GM12872 (cell line): Measurements from ENCODE around the gene FBXW12.
"Not testable (repeated sequence)": the region's sequence is repeated elsewhere in the genome, so short reads cannot be mapped to it uniquely, and the experiment has no call there.

Source experiments
- TF ChIP-seq, protein P1 (sequence below): IDR thresholded peaks from 3 replicates; pipeline ENCODE4 v1.5.1; 2011; ENCODE audit warnings: low read depth, mild to moderate bottlenecking, low read length, moderate library complexity; ENCODE audit not compliant: insufficient read depth

FBXW12 gene, protein sequence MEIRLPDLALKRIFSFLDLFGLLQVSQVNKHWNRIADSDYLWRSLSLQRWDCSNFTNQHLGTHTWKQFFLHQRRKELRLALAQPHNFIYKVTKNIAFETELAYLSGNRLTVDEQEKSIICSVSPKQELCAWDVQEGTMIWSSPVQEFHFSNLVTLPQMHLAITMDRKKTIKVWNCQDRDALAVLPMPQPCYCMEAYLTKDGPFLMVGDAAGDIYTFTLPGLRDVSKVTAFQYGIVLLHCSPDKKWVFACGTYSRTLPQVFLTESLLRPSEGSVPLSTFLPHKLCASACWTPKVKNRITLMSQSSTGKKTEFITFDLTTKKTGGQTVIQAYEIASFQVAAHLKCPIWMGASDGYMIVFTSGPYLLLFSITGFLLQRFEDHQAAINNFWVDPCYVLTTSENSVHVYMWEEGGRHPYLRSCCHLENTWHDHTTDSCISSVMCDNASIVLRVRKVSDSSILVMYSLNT

GRCh38 chr3:48371651-48372376, at the start of gene FBXW12:
Gene FBXW12, plus strand, starts transcription at chr3:48372219. Its CDS starts 549 bp downstream, at chr3:48372768.
- TF ChIP-seq, protein P1, sequence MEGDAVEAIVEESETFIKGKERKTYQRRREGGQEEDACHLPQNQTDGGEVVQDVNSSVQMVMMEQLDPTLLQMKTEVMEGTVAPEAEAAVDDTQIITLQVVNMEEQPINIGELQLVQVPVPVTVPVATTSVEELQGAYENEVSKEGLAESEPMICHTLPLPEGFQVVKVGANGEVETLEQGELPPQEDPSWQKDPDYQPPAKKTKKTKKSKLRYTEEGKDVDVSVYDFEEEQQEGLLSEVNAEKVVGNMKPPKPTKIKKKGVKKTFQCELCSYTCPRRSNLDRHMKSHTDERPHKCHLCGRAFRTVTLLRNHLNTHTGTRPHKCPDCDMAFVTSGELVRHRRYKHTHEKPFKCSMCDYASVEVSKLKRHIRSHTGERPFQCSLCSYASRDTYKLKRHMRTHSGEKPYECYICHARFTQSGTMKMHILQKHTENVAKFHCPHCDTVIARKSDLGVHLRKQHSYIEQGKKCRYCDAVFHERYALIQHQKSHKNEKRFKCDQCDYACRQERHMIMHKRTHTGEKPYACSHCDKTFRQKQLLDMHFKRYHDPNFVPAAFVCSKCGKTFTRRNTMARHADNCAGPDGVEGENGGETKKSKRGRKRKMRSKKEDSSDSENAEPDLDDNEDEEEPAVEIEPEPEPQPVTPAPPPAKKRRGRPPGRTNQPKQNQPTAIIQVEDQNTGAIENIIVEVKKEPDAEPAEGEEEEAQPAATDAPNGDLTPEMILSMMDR, result no peak

DNA sequence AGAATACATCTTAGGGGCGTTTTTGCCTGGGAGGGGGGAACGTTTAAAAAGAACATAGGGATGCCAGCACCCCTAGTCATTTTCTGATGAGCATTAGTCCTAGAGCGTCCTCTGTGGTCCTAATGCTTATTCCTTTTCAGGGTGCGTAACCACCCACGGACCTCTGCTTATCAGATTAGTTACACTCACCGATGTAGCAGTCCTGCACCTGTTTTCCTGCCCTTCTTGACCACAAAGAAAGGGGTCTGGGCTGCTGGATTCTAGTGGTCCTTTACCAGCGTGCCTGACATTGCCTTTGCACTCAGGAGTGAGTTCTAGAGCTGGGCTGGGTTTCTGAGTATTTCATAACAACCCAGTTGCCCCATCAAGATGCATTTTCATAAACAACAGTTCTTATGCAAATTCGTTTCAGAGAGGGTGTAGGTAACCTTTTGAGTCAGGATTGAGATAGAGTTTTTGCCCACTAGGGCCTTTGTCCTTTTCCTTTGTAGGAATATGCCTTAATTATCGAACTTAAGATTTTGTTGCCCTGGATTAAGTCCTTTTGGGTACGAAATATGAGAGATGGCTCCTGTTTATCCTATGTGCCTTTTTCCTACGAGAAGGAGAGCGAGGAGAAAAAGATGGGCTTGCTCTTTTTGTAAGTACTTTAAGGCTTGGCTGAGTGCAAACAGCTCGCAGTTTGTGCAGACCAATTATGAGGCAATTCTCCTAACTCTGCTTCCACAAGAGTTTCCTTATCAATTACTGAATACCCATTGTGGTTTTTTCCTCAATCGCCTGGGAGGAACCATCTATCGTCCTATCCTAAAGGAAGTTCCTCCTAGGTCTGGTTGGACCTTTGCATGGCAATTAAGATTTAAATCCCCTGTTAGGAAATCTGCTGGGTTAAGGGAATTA, 38.4 kb upstream of the FBXW12 start, which contains the start of gene SPINK8:
SPINK8 (minus strand) TSS at position 316 of the 900 bp plus-strand sequence. CDS start 5,320 bp downstream, outside the sequence.
- TF ChIP-seq, protein P1, result not testable (repeated sequence)

GRCh38 chr3:48334605-48335004, 37.4 kb upstream of the FBXW12 start:
- TF ChIP-seq, protein P1, result no peak

DNA sequence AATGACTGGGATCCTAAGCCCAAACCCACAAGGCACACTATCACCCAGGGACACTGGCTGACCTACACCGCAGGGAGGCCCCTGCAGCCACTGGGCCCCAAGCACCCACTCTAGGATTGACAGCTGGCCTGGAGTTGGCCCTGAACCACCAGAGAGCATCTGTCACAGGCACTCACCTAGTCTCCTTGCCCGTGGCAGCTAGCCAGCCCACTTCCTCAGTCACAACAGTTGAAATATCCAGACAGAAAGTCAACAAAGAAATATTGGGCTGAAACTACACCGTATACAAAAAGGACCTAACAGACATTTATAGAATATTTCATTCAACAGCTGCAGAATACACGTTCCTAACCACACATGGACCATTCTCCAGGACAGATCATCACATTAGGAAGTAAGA, 33.4 kb upstream of the FBXW12 start:
- TF ChIP-seq, protein P1, result no peak

- TF ChIP-seq, protein P1, result no peak
Observed at GRCh38 chr3:48343432-48343831, 28.6 kb upstream of the FBXW12 start.

- TF ChIP-seq, protein P1, result no peak
Observed at GRCh38 chr3:48344867-48345507, 27.0 kb upstream of the FBXW12 start.
